ENCODE results near the gene PARD6A.

DNA sequence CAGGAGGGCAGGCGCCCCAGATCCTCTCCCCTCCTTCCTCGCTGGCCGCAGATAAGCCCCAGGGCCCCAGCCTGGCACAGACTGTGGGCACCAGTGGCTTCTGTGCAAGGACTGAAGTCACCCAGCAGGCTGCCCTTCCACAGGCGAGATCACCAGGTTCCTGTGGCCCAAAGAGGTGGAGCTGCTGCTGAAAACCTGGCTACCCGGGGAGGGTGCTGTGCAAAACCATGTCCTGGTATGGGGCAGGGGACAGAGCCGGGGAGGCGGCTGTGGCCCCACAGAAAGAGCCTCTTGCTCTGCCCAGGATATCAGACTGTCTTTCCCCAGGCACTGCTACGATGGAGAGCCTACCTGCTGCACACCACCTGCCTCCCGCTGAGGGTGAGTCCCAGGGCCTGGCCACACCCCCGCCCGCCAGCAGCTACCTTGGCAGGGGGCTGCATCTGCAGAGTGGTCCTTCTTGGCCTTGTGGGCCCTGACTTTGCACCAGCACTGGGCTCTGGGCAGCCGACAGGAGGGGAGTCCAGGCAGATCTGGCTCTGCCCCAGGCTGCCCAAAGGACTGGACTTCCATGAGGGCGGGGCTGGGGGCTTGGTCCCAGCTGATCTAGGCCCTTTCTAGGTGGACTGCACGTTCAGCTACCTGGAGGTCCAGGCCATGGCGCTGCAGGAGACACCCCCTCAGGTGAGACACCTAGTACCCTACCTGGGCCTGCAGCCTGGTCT lies 15.2 kb upstream of the PARD6A start:
- TF ChIP-seq, protein P1, sequence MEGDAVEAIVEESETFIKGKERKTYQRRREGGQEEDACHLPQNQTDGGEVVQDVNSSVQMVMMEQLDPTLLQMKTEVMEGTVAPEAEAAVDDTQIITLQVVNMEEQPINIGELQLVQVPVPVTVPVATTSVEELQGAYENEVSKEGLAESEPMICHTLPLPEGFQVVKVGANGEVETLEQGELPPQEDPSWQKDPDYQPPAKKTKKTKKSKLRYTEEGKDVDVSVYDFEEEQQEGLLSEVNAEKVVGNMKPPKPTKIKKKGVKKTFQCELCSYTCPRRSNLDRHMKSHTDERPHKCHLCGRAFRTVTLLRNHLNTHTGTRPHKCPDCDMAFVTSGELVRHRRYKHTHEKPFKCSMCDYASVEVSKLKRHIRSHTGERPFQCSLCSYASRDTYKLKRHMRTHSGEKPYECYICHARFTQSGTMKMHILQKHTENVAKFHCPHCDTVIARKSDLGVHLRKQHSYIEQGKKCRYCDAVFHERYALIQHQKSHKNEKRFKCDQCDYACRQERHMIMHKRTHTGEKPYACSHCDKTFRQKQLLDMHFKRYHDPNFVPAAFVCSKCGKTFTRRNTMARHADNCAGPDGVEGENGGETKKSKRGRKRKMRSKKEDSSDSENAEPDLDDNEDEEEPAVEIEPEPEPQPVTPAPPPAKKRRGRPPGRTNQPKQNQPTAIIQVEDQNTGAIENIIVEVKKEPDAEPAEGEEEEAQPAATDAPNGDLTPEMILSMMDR (IDR thresholded peaks at IDR 0.05; ENCODE audit: extremely low read depth in 1 of 2, insufficient read depth in 1 of 2, low read depth in 1 of 2, low read length in 2 of 2) = no peak
- TF ChIP-seq EZH2 (IDR thresholded peaks at IDR 0.05; ENCODE audit: borderline replicate concordance, low read depth, low read length, severe bottlenecking) (no peak), POLR2AphosphoS5 (IDR thresholded peaks at IDR 0.05; ENCODE audit: insufficient read depth, low read depth, low read length) (no peak), JUN (IDR thresholded peaks at IDR 0.05; ENCODE audit: borderline replicate concordance, insufficient read depth, insufficient read length, low read depth) (no peak), GATA2 (IDR thresholded peaks at IDR 0.05; ENCODE audit: insufficient read depth, insufficient read length, low read depth, low read length) (no peak), POLR2A (IDR thresholded peaks at IDR 0.05; ENCODE audit: low read depth, low read length) (no peak), MYC (IDR thresholded peaks at IDR 0.05; ENCODE audit: low read depth, low read length) (no peak)
- TF ChIP-seq, protein P2, sequence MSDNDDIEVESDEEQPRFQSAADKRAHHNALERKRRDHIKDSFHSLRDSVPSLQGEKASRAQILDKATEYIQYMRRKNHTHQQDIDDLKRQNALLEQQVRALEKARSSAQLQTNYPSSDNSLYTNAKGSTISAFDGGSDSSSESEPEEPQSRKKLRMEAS (IDR thresholded peaks at IDR 0.05; ENCODE audit: insufficient read depth, insufficient read length) = no peak
